Putamen (tissue), 1 donor: ENCODE results near the gene MACF1.
"Not testable (repeated sequence)": the region's sequence is repeated elsewhere in the genome, so short reads cannot be mapped to it uniquely, and the experiment has no call there.

ENCODE experiments used
- DNase-seq: peaks from one replicate; pipeline ENCODE4 v3.0.0-alpha.2; 2016; ENCODE audit warnings: low spot score

Gene MACF1, protein sequence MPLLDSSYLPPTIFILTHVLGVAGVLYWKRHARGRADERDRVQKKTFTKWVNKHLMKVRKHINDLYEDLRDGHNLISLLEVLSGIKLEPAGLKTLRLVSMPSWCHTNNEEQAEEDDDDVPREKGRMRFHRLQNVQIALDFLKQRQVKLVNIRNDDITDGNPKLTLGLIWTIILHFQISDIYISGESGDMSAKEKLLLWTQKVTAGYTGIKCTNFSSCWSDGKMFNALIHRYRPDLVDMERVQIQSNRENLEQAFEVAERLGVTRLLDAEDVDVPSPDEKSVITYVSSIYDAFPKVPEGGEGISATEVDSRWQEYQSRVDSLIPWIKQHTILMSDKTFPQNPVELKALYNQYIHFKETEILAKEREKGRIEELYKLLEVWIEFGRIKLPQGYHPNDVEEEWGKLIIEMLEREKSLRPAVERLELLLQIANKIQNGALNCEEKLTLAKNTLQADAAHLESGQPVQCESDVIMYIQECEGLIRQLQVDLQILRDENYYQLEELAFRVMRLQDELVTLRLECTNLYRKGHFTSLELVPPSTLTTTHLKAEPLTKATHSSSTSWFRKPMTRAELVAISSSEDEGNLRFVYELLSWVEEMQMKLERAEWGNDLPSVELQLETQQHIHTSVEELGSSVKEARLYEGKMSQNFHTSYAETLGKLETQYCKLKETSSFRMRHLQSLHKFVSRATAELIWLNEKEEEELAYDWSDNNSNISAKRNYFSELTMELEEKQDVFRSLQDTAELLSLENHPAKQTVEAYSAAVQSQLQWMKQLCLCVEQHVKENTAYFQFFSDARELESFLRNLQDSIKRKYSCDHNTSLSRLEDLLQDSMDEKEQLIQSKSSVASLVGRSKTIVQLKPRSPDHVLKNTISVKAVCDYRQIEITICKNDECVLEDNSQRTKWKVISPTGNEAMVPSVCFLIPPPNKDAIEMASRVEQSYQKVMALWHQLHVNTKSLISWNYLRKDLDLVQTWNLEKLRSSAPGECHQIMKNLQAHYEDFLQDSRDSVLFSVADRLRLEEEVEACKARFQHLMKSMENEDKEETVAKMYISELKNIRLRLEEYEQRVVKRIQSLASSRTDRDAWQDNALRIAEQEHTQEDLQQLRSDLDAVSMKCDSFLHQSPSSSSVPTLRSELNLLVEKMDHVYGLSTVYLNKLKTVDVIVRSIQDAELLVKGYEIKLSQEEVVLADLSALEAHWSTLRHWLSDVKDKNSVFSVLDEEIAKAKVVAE (N-terminal part only)

DNA sequence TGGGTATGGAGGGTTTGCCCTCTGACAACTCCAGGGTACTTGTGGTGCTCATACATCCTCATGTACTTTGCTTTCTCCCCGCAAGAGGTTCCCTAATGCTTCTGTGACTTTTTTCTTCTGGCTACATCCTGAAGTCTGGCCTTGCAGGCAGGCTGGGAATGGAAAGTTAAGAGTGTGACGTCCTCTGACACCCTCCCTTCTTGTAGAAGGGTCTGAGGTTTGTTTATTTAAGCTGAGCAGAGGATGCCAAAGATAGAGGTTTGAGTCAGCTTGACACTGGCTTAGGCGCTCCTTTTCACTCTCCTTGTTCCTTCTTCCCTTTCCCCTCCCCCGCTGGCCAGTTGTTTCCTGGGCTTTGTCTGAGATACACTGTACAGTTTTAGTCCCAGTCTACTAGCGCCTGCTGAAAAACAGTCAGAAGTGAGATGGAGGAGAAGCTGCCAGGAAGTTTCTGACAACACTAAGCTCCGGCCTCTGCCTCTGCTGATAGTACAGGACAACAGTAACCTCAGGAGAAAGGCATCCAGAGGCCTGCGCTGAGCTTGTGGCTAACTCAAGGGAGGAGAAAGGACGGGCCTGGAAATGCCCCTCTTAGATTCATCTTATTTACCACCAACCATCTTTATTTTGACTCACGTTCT is at the start of gene MACF1:
Gene MACF1 (plus strand): TSS at position 255 of the 641 bp plus-strand sequence. CDS start 328 bp downstream, at position 583.
- DNase-seq: peak; percentile 58

- peak; percentile 63 for DNase-seq
Observed at GRCh38 chr1:39157304-39157703, 47.2 kb upstream of the MACF1 start.

DNA sequence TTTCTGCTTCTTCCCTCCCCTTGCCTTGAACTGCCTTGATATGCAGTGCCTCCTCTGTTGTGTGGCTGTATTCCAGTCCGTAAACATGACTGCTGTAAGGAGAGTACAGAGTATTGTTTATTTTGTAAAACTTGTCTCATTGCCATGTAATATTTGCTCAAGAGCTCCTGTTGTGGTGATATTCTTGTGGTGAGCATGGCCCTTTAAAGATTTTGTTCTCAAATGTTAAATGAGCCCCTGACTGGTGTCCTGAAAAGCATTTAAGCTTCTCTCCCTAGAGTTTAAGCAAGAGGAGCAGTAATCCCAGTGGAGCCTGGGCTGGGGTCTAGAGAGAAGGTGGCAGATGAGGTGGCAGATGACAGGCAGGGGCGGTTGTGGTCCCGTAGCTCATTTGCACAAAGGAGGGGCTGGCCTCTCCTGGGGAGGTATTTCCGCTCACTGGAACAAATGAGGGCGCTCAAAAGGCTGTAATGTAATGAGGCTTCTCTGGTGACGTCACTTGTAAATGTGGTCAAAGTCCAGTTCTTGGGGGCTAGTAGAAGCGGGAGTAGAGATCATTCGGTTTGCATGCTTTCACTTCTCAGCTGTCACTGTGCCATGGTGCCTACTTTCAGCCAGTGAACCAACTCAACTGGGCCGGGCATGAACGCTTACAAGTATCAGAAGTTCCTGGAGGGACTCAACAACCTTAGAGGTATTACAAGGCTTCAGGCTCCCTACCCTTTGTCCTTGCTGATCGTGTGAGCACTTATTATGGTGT is 46.0 kb upstream of the MACF1 start:
- DNase-seq: no peak

DNA sequence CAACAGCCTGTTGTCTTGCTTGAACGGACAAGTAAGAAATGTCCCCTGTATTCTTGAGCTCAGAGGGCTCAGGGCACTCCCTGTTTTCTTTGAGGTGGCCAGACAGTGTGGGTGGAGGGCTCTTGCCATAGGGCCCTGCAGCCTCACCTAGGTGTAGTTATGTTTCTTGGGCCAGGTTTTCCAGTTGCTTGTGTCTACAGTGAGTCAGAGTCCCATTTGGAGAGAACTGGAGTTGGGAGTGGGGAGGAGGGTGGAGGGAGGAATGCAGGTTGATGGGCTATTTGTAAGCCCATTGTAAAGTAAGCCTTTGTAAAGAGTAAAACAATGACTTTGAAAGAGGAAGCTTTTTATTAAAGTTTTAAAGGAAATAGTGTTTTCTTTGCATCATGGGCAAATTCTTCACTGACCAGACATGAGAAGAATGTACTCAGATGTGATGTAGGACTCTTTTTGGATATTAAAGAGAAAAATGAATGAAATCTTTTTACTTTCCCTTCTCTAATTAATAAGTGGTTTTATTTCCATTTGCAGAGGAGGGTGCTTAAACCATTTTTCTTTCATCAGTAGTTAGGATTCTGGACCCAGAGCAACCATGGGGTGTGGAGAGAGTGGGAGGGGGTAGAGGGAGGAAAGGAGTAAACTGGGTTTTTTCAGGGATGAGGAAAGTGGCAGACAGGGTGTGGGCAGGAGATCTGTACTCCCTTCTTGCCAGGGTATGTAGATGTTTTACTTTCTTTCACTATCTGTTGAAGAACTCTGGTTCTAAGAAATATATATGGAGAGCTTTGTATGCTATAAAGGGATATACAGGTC is 45.1 kb upstream of the MACF1 start:
- no peak for DNase-seq

DNA sequence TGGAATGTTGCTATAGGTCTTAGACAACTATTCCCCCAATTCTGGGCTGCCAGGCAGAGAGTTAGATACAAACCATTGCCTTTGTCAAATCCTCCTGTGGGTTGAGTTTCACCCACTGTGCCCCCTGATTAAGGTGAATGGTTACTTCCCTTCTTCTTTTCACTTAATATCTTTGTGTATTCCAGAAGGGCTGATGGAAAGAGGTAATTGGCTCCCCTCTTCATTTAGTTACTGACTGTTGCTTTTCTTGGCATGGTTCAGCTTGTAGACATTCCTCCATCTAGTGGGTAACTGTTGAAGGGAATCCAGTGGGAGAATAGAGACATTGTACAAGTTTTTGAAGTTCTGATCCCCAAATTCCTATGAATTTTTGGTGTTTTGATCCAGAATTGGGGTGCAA is 43.8 kb upstream of the MACF1 start:
- DNase-seq: no peak

DNA sequence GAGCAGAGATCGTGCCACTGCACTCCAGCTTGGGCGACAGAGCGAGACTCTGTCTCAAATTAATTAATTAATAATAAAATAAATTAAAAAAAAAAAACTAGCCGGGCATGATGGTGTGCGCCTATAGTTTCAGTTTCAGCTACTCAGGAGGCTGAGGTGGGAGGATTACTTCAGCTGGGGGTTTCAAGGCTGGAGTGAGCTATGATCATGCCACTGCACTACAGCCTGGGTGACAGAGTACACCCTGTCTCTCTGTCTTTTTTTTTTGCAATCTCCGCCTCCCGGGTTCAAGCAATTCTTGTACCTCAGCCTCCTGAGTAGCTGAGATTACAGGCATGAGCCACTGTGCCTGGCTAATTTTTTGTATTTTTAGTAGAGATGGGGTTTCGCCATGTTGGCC is 42.7 kb upstream of the MACF1 start:
- not testable (repeated sequence) for DNase-seq

DNA sequence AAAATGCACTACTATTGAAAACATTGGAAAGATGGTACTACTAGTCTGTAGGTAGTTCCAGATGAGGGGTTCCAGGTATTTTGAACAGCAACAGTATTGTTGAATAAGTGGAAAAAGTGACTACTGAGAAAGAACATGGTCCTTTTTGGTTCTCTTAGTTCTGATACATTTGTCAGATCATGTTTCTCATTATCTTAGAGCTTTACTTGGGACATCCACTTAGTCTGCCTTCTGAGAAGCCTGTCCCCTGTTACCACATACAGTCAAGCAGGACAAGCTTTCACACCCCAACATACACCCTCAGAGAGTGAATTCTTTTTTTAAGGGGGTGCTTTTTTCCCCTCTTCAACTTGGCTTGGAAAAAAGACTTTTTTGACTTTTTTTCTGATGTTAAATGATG is 41.0 kb upstream of the MACF1 start:
- no peak for DNase-seq

GRCh38 chr1:39164256-39164655 is 40.2 kb upstream of the MACF1 start:
- DNase-seq: no peak

DNA sequence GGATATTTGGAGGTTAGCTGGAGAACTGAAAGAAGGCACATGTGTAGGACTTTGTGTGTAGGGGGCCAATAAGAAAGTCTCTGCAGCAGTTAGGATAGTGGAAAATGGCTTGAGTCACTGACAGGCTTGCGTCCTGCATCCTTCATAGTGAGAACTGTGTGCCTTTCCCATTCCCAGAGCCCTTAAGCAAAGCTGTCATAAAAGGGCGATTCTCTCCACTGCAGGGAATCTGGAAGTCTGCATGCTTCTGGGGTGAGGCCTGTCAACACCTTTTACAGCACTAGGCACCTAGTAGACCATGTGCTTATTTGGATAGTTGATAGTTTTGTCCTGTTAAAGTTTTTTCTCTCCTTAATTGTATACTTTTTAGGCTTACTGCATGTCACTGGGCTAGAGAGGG is 39.4 kb upstream of the MACF1 start:
- no peak for DNase-seq

- no peak for DNase-seq
Observed at GRCh38 chr1:39165488-39165887, 39.0 kb upstream of the MACF1 start.

DNA sequence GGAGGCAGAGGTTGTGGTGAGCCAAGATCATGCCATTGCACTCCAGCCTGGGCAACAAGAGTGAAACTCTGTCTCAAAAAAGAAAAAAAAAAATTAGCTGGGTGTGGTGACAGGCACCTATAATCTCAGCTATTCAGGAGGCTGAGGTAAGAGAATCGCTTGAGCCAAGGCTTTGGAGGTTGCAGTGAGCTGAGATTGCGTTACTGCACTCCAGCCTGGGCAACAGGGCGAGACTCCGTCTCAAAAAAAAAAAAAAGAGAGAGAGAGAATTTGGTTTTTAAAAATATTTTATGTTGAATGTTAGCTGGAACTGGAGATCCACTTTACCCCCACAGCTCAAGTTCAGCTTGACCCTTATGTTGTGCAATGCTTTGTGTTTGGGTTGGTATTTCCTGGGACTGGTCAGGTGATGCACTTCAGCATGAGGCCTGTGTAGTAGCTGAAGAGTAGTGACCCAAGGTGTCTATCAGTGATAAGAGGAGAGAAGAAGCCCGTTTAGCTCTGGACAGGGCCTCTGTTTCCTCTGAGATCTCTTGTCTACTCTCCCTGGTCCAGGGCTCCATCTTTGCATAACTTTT is 36.8 kb upstream of the MACF1 start:
- no peak for DNase-seq

DNA sequence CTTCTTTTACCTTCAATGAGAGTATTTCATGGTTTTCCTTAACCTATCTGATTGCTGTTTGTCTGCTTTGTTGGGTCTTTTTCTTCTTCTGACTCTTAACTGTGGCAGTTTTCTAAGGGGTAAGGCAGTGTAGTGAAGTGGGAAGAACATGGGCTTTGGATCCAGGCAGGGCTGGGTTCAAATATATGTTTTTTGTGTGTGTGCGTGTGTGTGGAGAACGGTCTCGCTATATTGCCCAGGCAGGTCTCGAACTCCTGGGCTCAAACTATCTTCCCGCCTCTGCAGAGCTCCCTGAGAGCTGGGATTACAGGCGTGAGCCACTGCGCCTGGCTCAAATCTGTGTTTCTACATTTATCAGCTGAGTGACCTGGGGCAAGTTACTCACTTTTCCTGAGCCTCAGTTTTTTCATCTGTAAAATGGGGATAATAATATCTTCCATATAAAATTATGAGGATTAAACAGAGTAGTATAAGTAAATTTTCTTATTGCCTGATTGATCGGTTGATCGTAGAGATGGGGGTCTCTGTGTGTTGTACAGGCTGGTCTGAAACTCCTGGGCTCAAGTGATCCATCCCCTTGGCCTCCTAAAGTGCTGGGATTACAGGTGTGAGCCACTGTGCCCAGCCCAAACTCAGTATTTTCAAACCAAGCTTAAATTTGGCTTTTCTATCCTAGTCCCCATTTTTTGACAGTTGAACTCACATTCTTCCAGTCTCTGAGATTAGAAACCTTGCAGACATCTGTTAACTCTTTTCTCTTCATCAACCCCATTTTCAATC is 36.0 kb upstream of the MACF1 start:
- DNase-seq: no peak

DNA sequence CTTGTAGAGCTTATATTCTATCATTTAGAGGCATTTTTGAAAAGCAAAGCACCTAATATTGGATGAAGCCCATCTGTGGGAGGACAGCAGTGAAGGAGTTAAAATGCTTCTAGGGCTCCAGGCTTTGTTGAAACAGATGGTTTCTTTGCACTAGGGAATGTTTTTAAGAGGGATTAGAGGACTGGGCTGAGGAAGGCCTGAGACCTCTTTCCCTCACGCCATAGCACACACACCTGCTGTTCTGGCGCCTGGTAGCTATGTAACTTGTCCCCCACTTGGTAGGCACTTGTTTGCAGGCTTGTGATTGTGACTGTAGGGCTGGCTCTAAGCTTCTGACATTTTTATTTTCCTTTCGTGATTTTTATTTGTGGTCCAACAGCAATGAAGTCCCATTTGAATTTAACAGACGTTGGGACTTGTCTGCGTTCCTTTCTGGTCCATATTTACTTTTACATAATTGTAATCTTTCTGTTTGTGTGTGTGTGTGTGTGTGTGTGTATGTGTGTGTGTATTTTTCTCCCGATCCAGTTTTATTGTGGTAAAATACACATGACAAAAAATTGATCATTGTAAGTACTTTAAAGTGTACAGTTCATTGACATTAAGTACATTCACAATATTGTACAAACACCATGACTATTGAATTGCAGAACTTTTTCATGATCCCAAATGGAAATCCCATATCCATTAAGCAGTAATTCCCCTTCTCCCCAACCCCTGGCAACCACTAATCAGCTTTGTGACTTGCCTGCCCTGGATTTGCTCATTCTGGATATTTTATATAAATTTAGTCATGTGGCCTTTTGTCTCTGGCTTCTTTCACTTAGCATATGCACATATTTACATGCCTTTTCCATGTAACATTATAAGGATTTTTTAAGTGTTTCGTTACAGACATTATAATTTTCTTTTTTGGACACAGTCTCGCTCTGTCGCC is 33.5 kb upstream of the MACF1 start:
- DNase-seq: no peak

GRCh38 chr1:39173119-39173994 is 31.1 kb upstream of the MACF1 start:
- DNase-seq: no peak

GRCh38 chr1:39173995-39174380 is 30.5 kb upstream of the MACF1 start:
- no peak for DNase-seq

GRCh38 chr1:39174390-39175081 is 30.0 kb upstream of the MACF1 start:
- DNase-seq: no peak
